Eye (tissue), 1 donor: ENCODE measurements around the gene ENTREP3.

Experiments used
- DNase-seq: peaks from one replicate; pipeline ENCODE4 v3.0.0-alpha.2; 2015

Gene ENTREP3

GRCh38 chr1:155277902-155278688, 22.8 kb upstream of the ENTREP3 start:
- peak; percentile 83 for DNase-seq

- DNase-seq: peak; percentile 99
Observed at GRCh38 chr1:155277070-155277901, 22.0 kb upstream of the ENTREP3 start, which contains the start of gene HCN3. TSS of gene HCN3 (plus strand) at chr1:155277463. CDS start at chr1:155277591, 128 bp downstream.

DNA sequence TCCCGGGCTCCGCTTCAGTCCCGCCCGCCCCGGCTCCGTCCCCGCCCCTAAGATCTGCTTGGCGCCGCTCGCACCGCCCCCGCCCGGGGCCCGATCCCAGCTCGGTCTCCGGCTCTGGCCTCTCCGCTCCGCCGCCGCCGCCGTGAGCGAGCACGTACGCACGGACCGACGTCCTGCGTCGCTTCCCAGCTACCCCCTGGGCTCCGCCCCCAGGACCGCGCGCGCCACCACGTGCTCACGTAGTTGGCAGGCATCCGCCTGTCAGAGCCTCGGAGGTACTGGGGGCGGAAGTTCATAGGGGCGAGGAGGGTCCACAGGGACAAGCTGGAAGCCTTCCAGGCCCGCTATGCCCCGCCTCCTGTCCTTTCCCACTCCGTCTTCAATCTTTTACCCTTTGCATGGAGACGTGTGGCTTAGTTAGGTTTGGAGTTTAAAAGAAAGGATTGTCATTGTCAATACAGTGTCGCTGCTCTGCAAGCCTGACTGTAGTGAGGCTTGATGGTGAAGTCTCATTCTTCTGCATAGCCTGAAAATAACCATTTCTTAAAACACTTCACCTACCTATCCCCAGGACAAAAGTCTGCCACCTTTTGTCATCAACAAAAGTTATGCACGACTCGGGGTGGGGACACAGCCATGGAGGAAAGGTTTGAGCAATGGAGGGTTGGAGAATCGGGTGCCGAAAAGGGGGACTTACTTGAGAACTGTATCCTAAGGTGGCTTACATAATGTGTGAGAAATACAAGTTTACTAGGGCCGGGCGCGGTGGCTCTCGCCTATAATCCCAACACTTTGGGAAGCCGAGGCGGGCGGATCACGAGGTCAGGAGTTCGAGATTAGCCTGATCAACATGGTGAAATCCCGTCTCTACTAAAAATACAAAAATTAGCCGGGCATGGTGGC, 18.3 kb upstream of the ENTREP3 start, which contains the start of gene CLK2:
TSS of gene CLK2 (minus strand) at position 162 of the 903 bp plus-strand sequence. CDS start 2,527 bp downstream, outside the sequence.
- peak; percentile 98 for DNase-seq

- DNase-seq: no peak
Observed at GRCh38 chr1:155272466-155273342, 17.4 kb upstream of the ENTREP3 start.

GRCh38 chr1:155269381-155269780, 14.1 kb upstream of the ENTREP3 start:
- no peak for DNase-seq

DNA sequence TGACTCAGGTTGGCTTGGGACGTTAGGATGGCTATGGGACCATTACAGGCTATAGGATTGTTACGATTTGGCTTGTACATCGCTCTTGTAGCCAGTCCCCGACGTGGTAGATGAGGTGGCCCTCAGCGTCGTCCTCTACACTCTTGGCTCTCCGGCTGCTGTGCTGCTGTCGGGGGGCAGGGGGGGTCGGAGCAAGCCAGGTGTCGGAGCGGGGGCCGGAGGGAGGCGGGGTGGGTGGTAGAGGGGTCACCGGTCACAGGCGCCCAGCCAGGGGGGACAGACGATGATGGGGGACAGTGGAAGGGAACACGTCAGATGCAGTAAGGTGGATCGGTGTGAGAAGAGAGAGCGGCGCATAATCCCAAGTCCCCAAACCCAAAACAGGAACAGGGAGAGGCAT, 13.3 kb upstream of the ENTREP3 start:
- no peak for DNase-seq

- no peak for DNase-seq
Observed at GRCh38 chr1:155267373-155267772, 12.1 kb upstream of the ENTREP3 start.

DNA sequence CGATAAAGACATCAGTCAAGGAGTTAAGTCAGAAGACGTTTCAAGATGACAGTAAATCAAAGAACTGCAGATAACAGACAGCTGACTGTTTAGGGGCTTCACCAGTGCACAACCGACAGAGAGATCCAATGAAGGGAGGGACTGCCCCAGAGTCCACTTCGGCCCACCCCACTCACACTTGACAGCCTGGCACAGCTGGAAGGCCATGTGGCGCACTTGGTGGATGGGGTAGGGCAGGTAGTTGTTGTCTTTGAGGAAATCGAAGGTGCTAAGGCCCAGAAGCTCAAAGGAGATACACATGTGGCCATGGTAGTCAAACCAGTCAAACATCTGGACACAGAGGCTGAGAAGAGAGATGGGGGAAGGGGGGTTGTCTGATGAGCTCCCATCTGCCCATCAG, 11.3 kb upstream of the ENTREP3 start:
- DNase-seq: no peak

- no peak for DNase-seq
Observed at GRCh38 chr1:155263067-155263466, 7.8 kb upstream of the ENTREP3 start.

GRCh38 chr1:155261852-155262673, 6.8 kb upstream of the ENTREP3 start, which contains the start of gene SCAMP3:
TSS of gene SCAMP3 (minus strand) at chr1:155262360. CDS start at chr1:155262151, 209 bp downstream.
- DNase-seq: peak; percentile 98

- DNase-seq: no peak
Observed at GRCh38 chr1:155261493-155261851, 6.2 kb upstream of the ENTREP3 start.

GRCh38 chr1:155260276-155260675, 5.0 kb upstream of the ENTREP3 start:
- DNase-seq: no peak

DNA sequence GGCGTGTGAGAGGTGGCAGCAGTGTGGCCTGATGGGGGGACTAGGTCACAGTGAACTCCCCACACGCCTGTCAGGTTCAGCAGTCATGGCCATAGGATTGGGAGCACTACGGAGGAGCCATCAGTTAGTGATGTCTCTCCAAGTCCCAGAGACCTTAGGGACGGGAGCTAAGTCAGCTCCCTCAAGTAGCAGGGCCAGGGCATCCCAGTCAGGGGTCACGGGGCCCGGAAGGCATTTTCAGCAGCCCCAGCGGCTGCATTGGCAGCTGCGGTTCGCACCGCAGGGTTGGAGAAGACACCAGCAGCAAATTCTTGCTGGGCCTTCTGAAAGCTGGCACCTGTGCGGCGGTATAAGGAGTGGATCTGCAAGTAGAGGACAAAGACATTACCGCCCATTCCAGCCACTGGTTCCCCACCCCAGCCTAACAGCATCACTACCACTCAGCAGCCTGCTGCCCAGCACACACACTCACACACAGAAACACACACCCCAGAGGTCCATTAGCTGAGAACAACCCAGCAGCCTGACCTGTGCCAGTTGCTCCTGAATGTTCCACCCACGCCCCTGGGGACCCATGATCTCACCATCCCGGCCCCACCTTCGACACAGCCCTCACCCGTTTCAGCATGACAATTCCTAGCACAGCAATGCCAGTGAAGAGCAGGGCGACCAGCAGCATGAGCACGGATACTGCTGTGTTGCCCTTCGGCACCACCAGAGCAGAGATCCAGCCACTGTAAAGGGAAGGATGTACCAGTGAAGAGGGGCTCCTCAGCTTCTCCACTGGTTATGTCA, 972 bp upstream of the ENTREP3 start:
- DNase-seq: no peak

- DNase-seq: peak; percentile 55
Observed at GRCh38 chr1:155254714-155255242, 505 bp downstream of the ENTREP3 start.

DNA sequence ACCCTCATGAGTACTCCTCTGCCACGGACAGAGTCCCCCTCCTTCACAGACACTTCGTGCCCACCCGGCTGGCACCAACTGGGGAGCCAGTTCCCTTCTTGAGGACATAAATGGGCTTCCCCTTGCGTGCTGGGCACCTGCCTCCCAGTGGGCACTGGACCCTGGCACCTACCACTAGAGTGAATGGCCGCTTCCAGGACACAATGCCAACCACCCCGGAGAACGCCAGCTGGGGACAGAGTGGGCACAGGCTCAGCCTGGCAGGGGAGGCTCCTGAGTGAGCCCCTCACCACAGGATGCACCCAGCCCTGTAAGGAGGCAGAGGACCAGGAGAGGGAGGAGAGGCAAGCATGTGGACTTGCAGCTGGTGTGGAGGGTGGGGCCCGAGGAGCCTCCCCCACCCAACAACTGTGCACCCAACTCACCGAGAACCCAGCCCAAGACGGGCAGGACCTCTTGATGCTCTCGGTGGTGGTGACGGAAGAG, 1.0 kb downstream of the ENTREP3 start:
- no peak for DNase-seq

GRCh38 chr1:155253797-155254196, 1.5 kb downstream of the ENTREP3 start:
- no peak for DNase-seq

DNA sequence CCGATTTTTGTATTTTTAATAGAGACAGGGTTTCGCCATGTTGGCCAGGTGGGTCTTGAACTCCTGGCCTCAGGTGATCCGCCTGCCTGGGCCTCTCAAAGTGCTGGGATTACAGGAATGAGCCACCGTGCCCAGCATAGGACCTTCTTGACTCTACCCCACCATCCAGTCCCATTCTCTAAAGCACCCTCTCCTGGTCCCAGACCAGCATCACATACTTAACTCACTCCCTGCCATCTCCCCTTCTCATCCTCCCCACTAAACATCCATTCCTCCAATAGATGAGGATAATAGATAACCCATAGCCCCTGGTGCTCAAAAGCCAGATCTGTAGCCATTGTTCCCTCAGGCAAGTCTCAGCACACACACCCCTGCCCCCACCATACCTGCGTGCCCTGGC, 2.1 kb downstream of the ENTREP3 start:
- no peak for DNase-seq

GRCh38 chr1:155251566-155251965, 3.7 kb downstream of the ENTREP3 start:
- DNase-seq: no peak
